ENCODE measurements around the gene MS4A4E.

DNA sequence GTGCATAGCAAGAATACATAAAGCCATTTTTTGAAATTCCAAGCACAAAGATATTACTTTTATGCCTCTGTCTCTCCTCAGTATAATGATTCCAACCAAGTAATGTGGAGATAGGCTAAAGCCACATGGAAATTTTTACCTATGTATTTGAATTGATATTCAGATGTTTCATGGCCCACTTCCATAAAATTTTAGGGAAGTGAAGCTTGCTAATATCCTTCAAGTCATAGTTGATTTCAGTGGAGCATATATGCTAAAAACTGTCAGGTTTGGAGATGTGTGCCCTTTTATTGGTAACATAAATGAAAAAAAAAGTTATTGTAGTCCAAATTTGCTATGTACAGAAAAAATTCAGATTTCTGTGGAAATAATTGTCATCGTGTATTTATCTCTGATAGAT is 12.3 kb downstream of the MS4A4E start:
- TF ChIP-seq, protein P1, sequence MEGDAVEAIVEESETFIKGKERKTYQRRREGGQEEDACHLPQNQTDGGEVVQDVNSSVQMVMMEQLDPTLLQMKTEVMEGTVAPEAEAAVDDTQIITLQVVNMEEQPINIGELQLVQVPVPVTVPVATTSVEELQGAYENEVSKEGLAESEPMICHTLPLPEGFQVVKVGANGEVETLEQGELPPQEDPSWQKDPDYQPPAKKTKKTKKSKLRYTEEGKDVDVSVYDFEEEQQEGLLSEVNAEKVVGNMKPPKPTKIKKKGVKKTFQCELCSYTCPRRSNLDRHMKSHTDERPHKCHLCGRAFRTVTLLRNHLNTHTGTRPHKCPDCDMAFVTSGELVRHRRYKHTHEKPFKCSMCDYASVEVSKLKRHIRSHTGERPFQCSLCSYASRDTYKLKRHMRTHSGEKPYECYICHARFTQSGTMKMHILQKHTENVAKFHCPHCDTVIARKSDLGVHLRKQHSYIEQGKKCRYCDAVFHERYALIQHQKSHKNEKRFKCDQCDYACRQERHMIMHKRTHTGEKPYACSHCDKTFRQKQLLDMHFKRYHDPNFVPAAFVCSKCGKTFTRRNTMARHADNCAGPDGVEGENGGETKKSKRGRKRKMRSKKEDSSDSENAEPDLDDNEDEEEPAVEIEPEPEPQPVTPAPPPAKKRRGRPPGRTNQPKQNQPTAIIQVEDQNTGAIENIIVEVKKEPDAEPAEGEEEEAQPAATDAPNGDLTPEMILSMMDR (IDR thresholded peaks at IDR 0.05) = no peak
- no peak for TF ChIP-seq POLR2A (IDR thresholded peaks at IDR 0.05)
